ENCODE data around the gene FGD4.
A peak's percentile ranks its signal among the peaks of the same experiment; 100 is the strongest.

FGD4 gene

GRCh38 chr12:32651956-32652210, 252.5 kb downstream of the FGD4 start:
- DNase-seq (ENCODE audit: insufficient read length, low spot score), result no peak
- FAIRE-seq, result no peak
- TF ChIP-seq POLR2AphosphoS5 (IDR thresholded peaks at IDR 0.05; ENCODE audit: low read depth, low read length) (no peak), SPI1 (IDR thresholded peaks at IDR 0.05; ENCODE audit: low read depth, low read length) (no peak), POLR2A (IDR thresholded peaks at IDR 0.05; ENCODE audit: low read depth, low read length) (no peak), POU2F2 (IDR thresholded peaks at IDR 0.05; ENCODE audit: low read depth, low read length) (no peak), TAF1 (IDR thresholded peaks at IDR 0.05; ENCODE audit: low read depth, low read length) (no peak), PAX5 (IDR thresholded peaks at IDR 0.05; ENCODE audit: insufficient read depth, low read length, severe bottlenecking) (no peak)

- TF ChIP-seq POU2F2 (IDR thresholded peaks at IDR 0.05; ENCODE audit: low read depth, low read length), result no peak
- no peak for TF ChIP-seq PAX5 (IDR thresholded peaks at IDR 0.05; ENCODE audit: insufficient read depth, low read length, severe bottlenecking)
- no peak for TF ChIP-seq SPI1 (IDR thresholded peaks at IDR 0.05; ENCODE audit: low read depth, low read length)
- TF ChIP-seq POLR2A (IDR thresholded peaks at IDR 0.05; ENCODE audit: low read depth, low read length), result no peak
- TF ChIP-seq TAF1 (IDR thresholded peaks at IDR 0.05; ENCODE audit: low read depth, low read length), result no peak
- no peak for TF ChIP-seq POLR2AphosphoS5 (IDR thresholded peaks at IDR 0.05; ENCODE audit: low read depth, low read length)
- FAIRE-seq (no peak), DNase-seq (ENCODE audit: insufficient read length, low spot score) (no peak)
These were observed 260.6 kb downstream of the FGD4 start for GRCh38 chr12:32659908-32660440.

- FAIRE-seq (no peak), DNase-seq (ENCODE audit: insufficient read length, low spot score) (no peak)
- TF ChIP-seq POU2F2 (IDR thresholded peaks at IDR 0.05; ENCODE audit: low read depth, low read length) (no peak), TAF1 (IDR thresholded peaks at IDR 0.05; ENCODE audit: low read depth, low read length) (no peak), POLR2A (IDR thresholded peaks at IDR 0.05; ENCODE audit: low read depth, low read length) (no peak), POLR2AphosphoS5 (IDR thresholded peaks at IDR 0.05; ENCODE audit: low read depth, low read length) (no peak), PAX5 (IDR thresholded peaks at IDR 0.05; ENCODE audit: insufficient read depth, low read length, severe bottlenecking) (no peak), SPI1 (IDR thresholded peaks at IDR 0.05; ENCODE audit: low read depth, low read length) (no peak)
These were observed 262.3 kb downstream of the FGD4 start for GRCh38 chr12:32661706-32662105.

GRCh38 chr12:32662665-32663064, 263.3 kb downstream of the FGD4 start:
- TF ChIP-seq PAX5 (IDR thresholded peaks at IDR 0.05; ENCODE audit: insufficient read depth, low read length, severe bottlenecking) (no peak), SPI1 (IDR thresholded peaks at IDR 0.05; ENCODE audit: low read depth, low read length) (no peak), POLR2AphosphoS5 (IDR thresholded peaks at IDR 0.05; ENCODE audit: low read depth, low read length) (no peak), TAF1 (IDR thresholded peaks at IDR 0.05; ENCODE audit: low read depth, low read length) (no peak), POLR2A (IDR thresholded peaks at IDR 0.05; ENCODE audit: low read depth, low read length) (no peak), POU2F2 (IDR thresholded peaks at IDR 0.05; ENCODE audit: low read depth, low read length) (no peak)
- FAIRE-seq (no peak), DNase-seq (ENCODE audit: insufficient read length, low spot score) (no peak)

GRCh38 chr12:32666018-32666417, 266.7 kb downstream of the FGD4 start:
- TF ChIP-seq PAX5 (IDR thresholded peaks at IDR 0.05; ENCODE audit: insufficient read depth, low read length, severe bottlenecking), result no peak
- no peak for TF ChIP-seq TAF1 (IDR thresholded peaks at IDR 0.05; ENCODE audit: low read depth, low read length)
- TF ChIP-seq POLR2A (IDR thresholded peaks at IDR 0.05; ENCODE audit: low read depth, low read length), result no peak
- TF ChIP-seq POLR2AphosphoS5 (IDR thresholded peaks at IDR 0.05; ENCODE audit: low read depth, low read length), result no peak
- TF ChIP-seq POU2F2 (IDR thresholded peaks at IDR 0.05; ENCODE audit: low read depth, low read length), result no peak
- no peak for TF ChIP-seq SPI1 (IDR thresholded peaks at IDR 0.05; ENCODE audit: low read depth, low read length)
- FAIRE-seq, result no peak

GRCh38 chr12:32669584-32669983, 270.2 kb downstream of the FGD4 start:
- TF ChIP-seq POLR2AphosphoS5 (IDR thresholded peaks at IDR 0.05; ENCODE audit: low read depth, low read length) (no peak), POLR2A (IDR thresholded peaks at IDR 0.05; ENCODE audit: low read depth, low read length) (no peak), POU2F2 (IDR thresholded peaks at IDR 0.05; ENCODE audit: low read depth, low read length) (no peak), SPI1 (IDR thresholded peaks at IDR 0.05; ENCODE audit: low read depth, low read length) (no peak), TAF1 (IDR thresholded peaks at IDR 0.05; ENCODE audit: low read depth, low read length) (no peak)
- DNase-seq (ENCODE audit: insufficient read length, low spot score), result no peak
- FAIRE-seq, result no peak

More at GRCh38 chr12:32666018-32666417, 266.7 kb downstream of the FGD4 start:
- DNase-seq (ENCODE audit: insufficient read length, low spot score), result no peak

GRCh38 chr12:32671930-32672780, 272.8 kb downstream of the FGD4 start:
- DNase-seq (ENCODE audit: insufficient read length, low spot score) (no peak), FAIRE-seq (peak; percentile 98)
- TF ChIP-seq POU2F2 (IDR thresholded peaks at IDR 0.05; ENCODE audit: low read depth, low read length), result no peak
- no peak for TF ChIP-seq PAX5 (IDR thresholded peaks at IDR 0.05; ENCODE audit: insufficient read depth, low read length, severe bottlenecking)
- no peak for TF ChIP-seq POLR2A (IDR thresholded peaks at IDR 0.05; ENCODE audit: low read depth, low read length)
- no peak for TF ChIP-seq SPI1 (IDR thresholded peaks at IDR 0.05; ENCODE audit: low read depth, low read length)
- TF ChIP-seq POLR2AphosphoS5 (IDR thresholded peaks at IDR 0.05; ENCODE audit: low read depth, low read length), result no peak
- no peak for TF ChIP-seq TAF1 (IDR thresholded peaks at IDR 0.05; ENCODE audit: low read depth, low read length)

GRCh38 chr12:32679091-32679919, 279.9 kb downstream of the FGD4 start, which contains the start of gene DNM1L:
DNM1L (plus strand) TSS chr12:32679301; CDS start chr12:32679364, 63 bp downstream.
- DNase-seq (ENCODE audit: insufficient read length, low spot score), result peak; percentile 87
- TF ChIP-seq POLR2A (IDR thresholded peaks at IDR 0.05; ENCODE audit: low read depth, low read length) (peak; percentile 93), POLR2AphosphoS5 (IDR thresholded peaks at IDR 0.05; ENCODE audit: low read depth, low read length) (peak; percentile 87), TAF1 (IDR thresholded peaks at IDR 0.05; ENCODE audit: low read depth, low read length) (peak; percentile 84), SPI1 (IDR thresholded peaks at IDR 0.05; ENCODE audit: low read depth, low read length) (0 out of 2 replicates have a peak, but pooled peaks have one; percentile 19), PAX5 (IDR thresholded peaks at IDR 0.05; ENCODE audit: insufficient read depth, low read length, severe bottlenecking) (no peak), POU2F2 (IDR thresholded peaks at IDR 0.05; ENCODE audit: low read depth, low read length) (no peak)
- peak; percentile 98 for FAIRE-seq

GRCh38 chr12:32679920-32680237, 280.5 kb downstream of the FGD4 start:
- no peak for TF ChIP-seq TAF1 (IDR thresholded peaks at IDR 0.05; ENCODE audit: low read depth, low read length)
- TF ChIP-seq POLR2AphosphoS5 (IDR thresholded peaks at IDR 0.05; ENCODE audit: low read depth, low read length), result no peak
- no peak for TF ChIP-seq POLR2A (IDR thresholded peaks at IDR 0.05; ENCODE audit: low read depth, low read length)
- DNase-seq (ENCODE audit: insufficient read length, low spot score) (no peak), FAIRE-seq (no peak)
